Ishikawa (cell line): ENCODE data around the gene FAM9C.

Source experiments
- CEBPB ChIP-seq: IDR thresholded peaks from 2 replicates; pipeline ENCODE4 v1.6.1; 2012
- FOXM1 ChIP-seq: IDR thresholded peaks from 2 replicates; pipeline ENCODE4 v1.6.1; 2012; ENCODE audit warnings: low read depth, borderline replicate concordance
- REST ChIP-seq: IDR thresholded peaks from 2 replicates; pipeline ENCODE4 v1.6.1; 2012; ENCODE audit warnings: low read depth, mild to moderate bottlenecking

GRCh38 chrX:13090339-13091110 is 46.1 kb upstream of the FAM9C start:
- TF ChIP-seq CEBPB (no peak), FOXM1 (no peak), REST (no peak)
